Activated T-cell treated with anti-CD3 and anti-CD28 coated beads, Interleukin-2, amount 50 U/mL, for 72 hours (primary cell): ENCODE measurements around the gene TNN. TPM values are rescaled to one million over a fixed set of nuclear protein-coding genes. Genes with fewer than 3 reads are reported as not detected.
"Not testable (repeated sequence)": the region's sequence is repeated elsewhere in the genome, so short reads cannot be mapped to it uniquely, and the experiment has no call there.

ENCODE experiments used
- ATAC-seq, 2 donors: fragments of 150-1000 bp; cut with Tn5 transposase; replicated peaks in 1 of 2; 2 replicates each; pipeline ENCODE4 v1.10.0; 2021; ENCODE audit warnings: moderate library complexity in 2 of 2, mild to moderate bottlenecking in 1 of 2
- DNase-seq, 2 donors: peaks; one replicate each; pipeline ENCODE4 v3.0.0; 2021 to 2022; ENCODE audit warnings: mixed read lengths in 1 of 2
- H3K27ac Mint-ChIP-seq: one replicate; pipeline ENCODE4 v1.8.0; 2022; ENCODE audit warnings: mild to moderate bottlenecking, moderate library complexity, mixed read lengths
- H3K27me3 Mint-ChIP-seq: one replicate; pipeline ENCODE4 v1.8.0; 2022; ENCODE audit warnings: low read depth, mixed read lengths
- H3K36me3 Mint-ChIP-seq, 2 donors: one replicate each; pipeline ENCODE4 v1.8.0; 2022; ENCODE audit warnings: mixed read lengths in 2 of 2, mild to moderate bottlenecking in 1 of 2; ENCODE audit not compliant: insufficient read depth in 2 of 2
- H3K4me1 Mint-ChIP-seq: one replicate; pipeline ENCODE4 v1.8.0; 2022; ENCODE audit warnings: low read depth, mixed read lengths
- H3K4me3 Mint-ChIP-seq, 2 donors: one replicate each; pipeline ENCODE4 v1.8.0; 2022; ENCODE audit warnings: mild to moderate bottlenecking in 2 of 2, mixed read lengths in 2 of 2, moderate library complexity in 2 of 2
- H3K9me3 Mint-ChIP-seq, 2 donors: one replicate each; pipeline ENCODE4 v1.8.0; 2022; ENCODE audit warnings: mixed read lengths in 2 of 2
- total RNA-seq, 2 donors: library from RNA; stranded (reverse); gene quantifications; one replicate each; pipeline ENCODE4 v1.2.3, GENCODE V29; 2022

TNN gene
- total RNA-seq, 2 donors from 2014 or later = not detected

DNA sequence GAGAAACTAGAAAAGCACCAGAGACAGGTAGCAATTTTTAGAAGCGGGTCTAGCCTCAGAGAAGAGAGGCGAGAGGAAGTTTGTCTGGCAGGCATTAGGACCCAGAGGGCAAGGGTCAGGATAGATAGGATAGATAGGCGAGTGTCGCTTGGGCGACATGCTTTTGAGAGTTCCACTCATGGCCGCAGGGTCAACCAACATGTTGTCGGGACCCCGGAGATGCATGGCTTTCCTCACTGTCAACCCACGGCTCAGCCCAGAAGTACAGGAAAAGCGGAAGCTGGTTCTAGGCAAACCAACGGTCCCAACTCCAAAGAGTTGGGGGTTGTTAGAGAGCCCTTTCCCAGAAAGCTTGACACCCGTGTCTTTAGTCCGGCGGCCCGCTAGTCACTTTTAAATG is 38.9 kb downstream of the TNN start:
- not testable (repeated sequence) for H3K4me3 Mint-ChIP-seq, H3K27me3 Mint-ChIP-seq, H3K36me3 Mint-ChIP-seq, H3K9me3 Mint-ChIP-seq, ATAC-seq, H3K4me1 Mint-ChIP-seq, H3K27ac Mint-ChIP-seq, DNase-seq

DNA sequence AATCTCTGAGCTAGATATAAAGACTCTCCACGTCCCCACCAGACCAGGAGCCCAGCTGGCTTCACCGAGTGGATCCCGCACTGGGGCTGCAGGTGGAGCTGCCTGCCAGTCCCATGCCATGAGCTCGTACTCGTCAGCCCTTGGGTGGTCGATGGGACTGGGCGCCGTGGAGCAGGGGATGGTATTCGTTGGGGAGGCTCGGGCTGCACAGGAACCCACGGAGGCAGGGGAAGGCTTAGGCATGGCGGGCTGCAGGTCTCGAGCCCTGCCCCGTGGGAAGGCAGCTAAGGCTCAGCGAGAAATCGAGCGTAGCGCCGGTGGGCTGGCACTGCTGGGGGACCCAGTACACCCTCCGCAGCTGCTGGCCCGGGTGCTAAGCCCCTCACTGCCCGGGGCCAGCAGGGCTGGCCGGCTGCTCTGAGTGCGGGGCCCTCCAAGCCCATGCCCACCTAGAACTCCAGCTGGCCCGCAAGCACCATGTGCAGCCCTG is 40.7 kb downstream of the TNN start:
- H3K9me3 Mint-ChIP-seq, ATAC-seq, H3K4me1 Mint-ChIP-seq, H3K4me3 Mint-ChIP-seq, H3K27ac Mint-ChIP-seq, DNase-seq, H3K36me3 Mint-ChIP-seq, H3K27me3 Mint-ChIP-seq: not testable (repeated sequence)

DNA sequence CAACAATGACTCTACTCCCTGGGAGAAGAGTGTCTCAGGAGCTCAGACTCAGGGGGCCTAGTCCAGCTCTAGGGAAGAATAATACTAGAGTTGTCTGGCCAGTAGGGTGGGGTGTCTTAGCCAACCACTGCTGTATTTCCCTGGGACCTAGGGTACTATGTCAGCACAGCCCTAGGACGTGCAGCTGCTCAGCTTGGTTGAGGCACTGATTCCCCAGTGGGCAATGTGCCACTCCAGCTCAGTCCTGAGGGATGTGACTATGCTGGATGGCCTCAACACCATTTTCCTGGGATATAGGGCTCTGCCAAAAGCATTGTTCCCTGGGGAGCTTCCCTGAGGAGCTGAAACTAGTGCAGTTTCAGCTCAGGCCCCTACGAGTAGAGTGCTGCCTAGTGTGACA is 47.4 kb downstream of the TNN start:
- no peak for DNase-seq
- Mint-ChIP-seq H3K4me1 (no peaks in the 10 kb centered on the region), H3K4me3 (no peak overlapping the region), H3K27ac (no peak overlapping the region), H3K36me3 (peaks cover 4 to 6% of the 10 kb centered on the region in 2 donors), H3K9me3 (peaks cover 5 to 6% of the 10 kb centered on the region in 2 donors), H3K27me3 (peaks cover 7% of the 10 kb centered on the region)
- ATAC-seq = no peak

DNA sequence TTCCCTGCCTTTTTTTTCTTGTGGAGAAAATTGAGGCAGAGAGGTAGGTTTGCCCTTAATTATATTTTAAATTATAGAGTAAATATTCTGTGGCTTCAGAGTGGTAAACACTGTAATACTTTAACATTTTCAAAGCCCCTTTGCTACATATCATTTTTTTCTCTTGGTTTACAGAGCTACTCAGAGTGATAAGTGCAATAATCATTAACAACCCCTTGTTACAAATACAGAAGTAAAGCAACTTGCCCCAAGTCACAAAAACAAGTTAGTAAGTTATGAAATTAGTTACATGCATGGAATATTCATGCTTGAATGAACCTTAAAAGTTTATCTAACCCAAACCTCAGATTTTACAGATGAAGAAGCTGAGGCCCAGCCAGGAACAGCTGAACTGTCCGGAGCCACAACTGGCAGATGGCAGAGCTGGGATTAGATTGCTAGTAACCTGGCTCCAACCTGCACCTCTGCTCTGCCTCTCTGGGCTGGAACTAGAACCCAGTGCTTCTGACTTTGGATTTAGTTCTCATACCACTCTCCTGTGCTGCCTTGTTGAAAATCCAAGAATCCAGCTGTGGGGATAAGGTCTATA is 48.7 kb downstream of the TNN start:
- no peak for DNase-seq
- ATAC-seq = no peak
- H3K27ac Mint-ChIP-seq = no peak overlapping the region
- H3K4me3 Mint-ChIP-seq = no peak overlapping the region
- peaks cover 7% of the 10 kb centered on the region for H3K27me3 Mint-ChIP-seq
- peaks cover 4 to 6% of the 10 kb centered on the region in 2 donors for H3K36me3 Mint-ChIP-seq
- H3K9me3 Mint-ChIP-seq = peaks cover 5 to 6% of the 10 kb centered on the region in 2 donors
- no peaks in the 10 kb centered on the region for H3K4me1 Mint-ChIP-seq

DNA sequence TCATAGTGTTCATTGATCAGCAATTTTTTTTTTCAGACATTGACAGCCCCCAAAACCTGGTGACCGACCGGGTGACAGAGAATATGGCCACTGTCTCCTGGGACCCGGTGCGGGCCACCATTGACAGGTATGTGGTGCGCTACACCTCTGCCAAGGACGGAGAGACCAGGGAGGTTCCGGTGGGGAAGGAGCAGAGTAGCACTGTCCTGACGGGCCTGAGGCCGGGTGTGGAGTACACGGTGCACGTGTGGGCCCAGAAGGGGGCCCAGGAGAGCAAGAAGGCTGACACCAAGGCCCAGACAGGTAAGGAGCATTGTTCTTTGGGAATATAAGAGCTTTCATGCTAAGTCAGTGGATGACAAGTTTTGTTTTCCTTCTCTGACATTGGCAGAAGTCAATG is 49.3 kb downstream of the TNN start:
- H3K9me3 Mint-ChIP-seq = peaks cover 5 to 6% of the 10 kb centered on the region in 2 donors
- no peak overlapping the region for H3K4me3 Mint-ChIP-seq
- ATAC-seq (no peak), DNase-seq (no peak)
- no peaks in the 10 kb centered on the region for H3K4me1 Mint-ChIP-seq
- peaks cover 7% of the 10 kb centered on the region for H3K27me3 Mint-ChIP-seq
- peaks cover 4 to 6% of the 10 kb centered on the region in 2 donors for H3K36me3 Mint-ChIP-seq
- H3K27ac Mint-ChIP-seq = no peak overlapping the region

DNA sequence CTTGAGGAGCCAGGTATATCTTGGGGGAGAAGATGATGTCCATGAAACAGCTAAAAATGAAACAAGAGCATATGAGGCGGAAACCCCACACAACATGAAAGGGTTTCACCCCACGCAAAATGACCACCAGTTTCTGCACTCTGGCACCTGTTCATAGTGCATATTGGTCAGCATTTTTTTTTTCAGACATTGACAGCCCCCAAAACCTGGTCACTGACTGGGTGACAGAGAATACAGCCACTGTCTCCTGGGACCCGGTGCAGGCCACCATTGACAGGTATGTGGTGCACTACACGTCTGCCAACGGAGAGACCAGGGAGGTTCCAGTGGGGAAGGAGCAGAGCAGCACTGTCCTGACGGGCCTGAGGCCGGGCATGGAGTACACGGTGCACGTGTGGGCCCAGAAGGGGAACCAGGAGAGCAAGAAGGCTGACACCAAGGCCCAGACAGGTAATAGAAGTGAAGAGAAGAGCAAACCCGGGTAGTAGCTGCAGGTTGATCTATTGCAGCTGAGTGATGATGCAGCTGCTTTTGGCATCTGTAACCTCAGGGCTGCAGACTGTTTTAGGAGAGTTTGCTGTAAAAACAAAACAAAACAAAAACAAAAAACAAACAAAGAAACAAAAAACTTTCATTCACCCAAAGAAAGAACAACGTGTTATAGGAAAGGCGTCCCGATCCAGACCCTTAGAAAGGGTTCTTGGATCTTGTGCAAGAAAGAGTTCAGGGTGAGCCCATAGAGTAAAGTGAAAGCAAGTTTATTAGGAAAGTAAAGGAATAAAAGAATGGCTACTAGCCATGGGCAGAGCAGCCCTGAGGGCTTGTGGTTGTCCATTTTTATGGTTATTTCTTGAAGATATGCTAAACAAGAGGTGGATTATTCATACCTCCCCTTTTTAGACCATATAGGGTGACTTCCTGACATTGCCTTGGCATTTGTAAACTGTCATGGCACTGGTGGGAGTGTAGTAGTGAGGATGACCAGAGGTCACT is 51.0 kb downstream of the TNN start:
- no peak for DNase-seq
- H3K4me3 Mint-ChIP-seq = no peak overlapping the region
- ATAC-seq = no peak

DNA sequence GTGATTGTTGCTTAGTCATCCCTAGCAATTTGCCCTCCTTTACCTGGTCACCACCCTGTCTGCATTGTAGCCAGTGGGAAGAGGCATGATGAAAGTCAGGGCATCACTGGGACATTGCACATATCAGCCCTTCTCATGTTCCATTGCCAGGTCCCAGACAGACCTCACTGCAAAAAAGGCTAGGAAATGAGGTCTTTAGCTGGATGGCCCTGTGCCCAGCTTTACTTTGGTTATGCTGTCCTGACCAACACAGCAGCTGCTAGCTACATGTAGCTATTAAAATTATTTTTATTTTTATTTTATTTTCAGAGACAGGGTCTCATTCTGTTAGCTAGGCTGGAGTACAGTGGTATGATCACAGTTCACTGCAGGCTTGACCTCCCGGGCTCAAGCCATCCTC is 52.9 kb downstream of the TNN start:
- no peaks in the 10 kb centered on the region for H3K27me3 Mint-ChIP-seq
- no peaks in the 10 kb centered on the region for H3K4me1 Mint-ChIP-seq
- no peak overlapping the region for H3K4me3 Mint-ChIP-seq
- no peaks in the 10 kb centered on the region for H3K36me3 Mint-ChIP-seq
- no peaks in the 10 kb centered on the region for H3K9me3 Mint-ChIP-seq
- no peak for DNase-seq
- no peak overlapping the region for H3K27ac Mint-ChIP-seq
- ATAC-seq = no peak

More for the DNA sequence above, 51.0 kb downstream of the TNN start:
- Mint-ChIP-seq H3K27ac (no peak overlapping the region), H3K4me1 (no peaks in the 10 kb centered on the region), H3K27me3 (peaks cover 5% of the 10 kb centered on the region), H3K9me3 (peaks cover 0 to 2% of the 10 kb centered on the region in 2 donors), H3K36me3 (peaks cover 0 to 4% of the 10 kb centered on the region in 2 donors)

DNA sequence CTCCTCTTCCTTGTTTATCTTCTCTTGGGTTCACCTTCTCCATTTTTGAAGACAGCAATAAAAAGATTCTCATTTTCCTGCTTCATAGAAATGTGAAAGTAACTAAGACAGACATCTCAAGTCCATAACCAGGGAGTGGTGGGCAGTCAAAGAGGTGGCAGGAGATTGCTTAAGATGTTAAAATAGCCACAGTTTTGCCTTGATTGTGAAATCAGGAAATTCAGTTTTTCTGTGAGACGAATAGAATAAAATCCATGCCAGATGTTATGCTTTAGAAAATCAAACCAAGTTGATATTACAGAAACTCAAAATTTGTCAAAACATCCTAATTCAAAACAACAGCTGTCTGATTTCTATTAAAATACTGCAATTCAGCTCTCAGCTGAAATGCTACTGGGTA is 57.2 kb downstream of the TNN start:
- Mint-ChIP-seq H3K36me3 (no peaks in the 10 kb centered on the region), H3K4me3 (no peak overlapping the region), H3K9me3 (no peaks in the 10 kb centered on the region), H3K27me3 (no peaks in the 10 kb centered on the region), H3K4me1 (no peaks in the 10 kb centered on the region), H3K27ac (no peak overlapping the region)
- ATAC-seq (no peak), DNase-seq (no peak)

DNA sequence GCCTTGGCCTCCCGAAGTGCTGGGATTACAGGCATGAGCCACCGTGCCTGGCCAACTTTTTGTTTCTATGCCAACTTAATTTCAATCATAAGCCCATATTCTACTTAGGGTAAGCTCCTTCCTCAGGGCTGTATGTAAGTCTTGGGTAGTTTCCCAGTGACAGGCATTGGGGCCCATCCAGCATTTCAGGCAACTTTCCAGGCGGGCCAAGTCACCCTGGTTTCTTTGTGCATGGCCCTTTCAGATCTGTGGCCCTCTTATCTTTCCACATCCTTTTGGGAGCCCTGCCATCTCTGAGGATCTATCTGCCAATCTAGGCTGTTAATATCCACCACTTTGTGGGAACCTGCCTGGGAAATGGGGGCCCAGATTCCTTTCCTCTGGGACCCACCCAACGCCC is 58.7 kb downstream of the TNN start:
- Mint-ChIP-seq H3K27ac (no peak overlapping the region), H3K36me3 (no peaks in the 10 kb centered on the region), H3K4me1 (peaks cover 4% of the 10 kb centered on the region), H3K4me3 (no peak overlapping the region), H3K9me3 (no peaks in the 10 kb centered on the region), H3K27me3 (no peaks in the 10 kb centered on the region)
- DNase-seq (no peak), ATAC-seq (no peak)

DNA sequence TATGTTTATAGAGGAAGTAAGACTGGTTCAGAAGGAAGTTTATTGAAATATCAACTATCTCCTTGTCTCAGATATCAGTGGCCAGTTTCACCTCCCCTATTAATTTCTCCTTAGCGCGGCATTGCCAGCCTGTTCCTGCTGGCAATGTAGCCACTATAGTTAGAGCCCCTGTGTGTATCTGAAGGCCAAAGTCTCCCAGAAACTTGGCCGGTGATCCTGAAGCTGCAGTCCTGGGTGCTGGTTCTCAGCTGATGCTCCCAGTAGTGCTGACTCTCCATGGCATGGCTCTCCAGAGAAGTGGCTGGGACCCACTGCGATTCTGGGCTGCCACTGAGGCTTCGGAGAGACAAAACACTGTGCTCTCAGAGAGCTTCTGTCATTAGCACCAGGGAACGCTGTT is 59.9 kb downstream of the TNN start:
- Mint-ChIP-seq H3K4me3 (no peak overlapping the region), H3K9me3 (no peaks in the 10 kb centered on the region), H3K36me3 (no peaks in the 10 kb centered on the region), H3K27me3 (no peaks in the 10 kb centered on the region), H3K4me1 (peaks cover 6% of the 10 kb centered on the region), H3K27ac (no peak overlapping the region)
- ATAC-seq (no peak), DNase-seq (no peak)

DNA sequence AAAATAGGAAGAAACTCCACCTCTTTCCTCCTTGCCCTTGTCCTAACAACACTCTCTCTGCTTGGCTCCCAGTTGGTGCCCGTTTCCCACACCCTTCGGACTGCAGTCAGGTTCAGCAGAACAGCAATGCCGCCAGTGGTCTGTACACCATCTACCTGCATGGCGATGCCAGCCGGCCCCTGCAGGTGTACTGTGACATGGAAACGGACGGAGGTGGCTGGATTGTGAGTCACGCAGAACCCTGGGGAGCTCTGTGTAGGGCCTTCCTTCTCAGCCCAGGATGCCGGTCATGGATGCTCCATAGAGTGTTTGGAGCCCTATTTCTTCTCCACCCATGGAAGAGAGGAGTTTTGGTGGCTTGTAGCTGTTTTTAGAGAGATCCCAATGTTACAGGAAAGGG is 60.9 kb downstream of the TNN start:
- ATAC-seq (no peak), DNase-seq (no peak)
- H3K27ac Mint-ChIP-seq = no peak overlapping the region
- H3K9me3 Mint-ChIP-seq = no peaks in the 10 kb centered on the region
- no peak overlapping the region for H3K4me3 Mint-ChIP-seq
- peaks cover 6% of the 10 kb centered on the region for H3K4me1 Mint-ChIP-seq
- no peaks in the 10 kb centered on the region for H3K36me3 Mint-ChIP-seq
- peaks cover 2% of the 10 kb centered on the region for H3K27me3 Mint-ChIP-seq

DNA sequence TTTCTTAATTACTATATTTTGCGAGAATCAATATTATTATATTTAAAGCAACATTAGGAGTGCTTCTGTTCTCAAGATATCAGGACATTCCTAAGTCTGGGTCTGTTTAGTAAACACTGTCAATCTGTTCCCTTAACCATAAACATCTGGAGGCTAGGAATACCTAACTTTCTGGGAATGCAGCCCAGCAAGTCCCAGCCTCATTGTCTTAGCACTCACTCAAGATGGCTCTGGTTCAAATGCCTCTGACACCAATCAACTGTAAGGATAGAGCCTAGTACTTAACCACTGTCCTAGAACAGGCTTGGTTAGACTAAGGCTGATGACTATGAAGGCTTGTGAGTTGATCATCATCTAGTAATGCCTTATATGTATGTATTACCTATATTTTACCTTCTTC is 61.5 kb downstream of the TNN start:
- peaks cover 7% of the 10 kb centered on the region for H3K27me3 Mint-ChIP-seq

DNA sequence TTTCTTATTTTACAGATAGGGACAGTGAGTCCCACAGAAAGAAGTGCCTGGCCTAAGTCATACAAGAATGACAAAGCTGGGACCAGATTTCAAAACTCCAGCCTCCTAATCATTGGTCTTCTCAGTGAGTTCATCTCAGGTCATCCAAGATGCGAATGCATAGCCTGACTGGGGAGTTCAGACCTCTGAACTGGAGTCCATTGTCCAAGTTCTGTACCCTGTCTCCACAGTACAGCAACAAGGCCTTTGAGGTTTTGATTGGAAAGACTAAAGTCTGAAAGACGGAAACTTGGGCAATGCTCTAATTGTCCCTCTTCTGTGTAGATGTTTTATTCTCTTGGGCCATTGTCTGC is 62.0 kb downstream of the TNN start:
- Mint-ChIP-seq H3K27me3 (peaks cover 12% of the 10 kb centered on the region), H3K4me3 (no peak overlapping the region), H3K27ac (no peak overlapping the region), H3K9me3 (no peaks in the 10 kb centered on the region), H3K36me3 (no peaks in the 10 kb centered on the region), H3K4me1 (peaks cover 16% of the 10 kb centered on the region)
- DNase-seq (no peak), ATAC-seq (no peak)

More for the DNA sequence above, 61.5 kb downstream of the TNN start:
- Mint-ChIP-seq H3K4me1 (peaks cover 11% of the 10 kb centered on the region), H3K36me3 (no peaks in the 10 kb centered on the region), H3K27ac (no peak overlapping the region), H3K9me3 (no peaks in the 10 kb centered on the region), H3K4me3 (no peak overlapping the region)
- no peak for ATAC-seq
- DNase-seq = no peak
